H1 (cell line): ENCODE data around the gene IL37. TPM values are rescaled to one million over a fixed set of nuclear protein-coding genes. Genes with fewer than 3 reads are reported as not detected.

Source experiments
- polyA plus RNA-seq, 7 experiments: library from polyadenylated mRNA; depleted of rRNA in 3 of 7; stranded (reverse) in 5 of 7; unstranded in 2 of 7; fragments of >200 nt in 5 of 7; fragments of 200-250 nt in 2 of 7; gene quantifications; 1 replicate in 5 of 7; 2 replicates in 1 of 7; 4 replicates in 1 of 7; pipeline versions ENCODE4 v1.2.1 to v1.2.3, GENCODE V29; 2011 to 2013; ENCODE audit warnings: missing spikeins in 2 of 7, mixed read lengths in 2 of 7
- total RNA-seq: library from RNA; stranded (reverse); fragmentation: NEBNext Ultra II Directional; extraction: Animal tissue kit (Norgen Biotek cat#: 25700); gene quantifications from 2 replicates; pipeline ENCODE4 v1.2.1, GENCODE V29; 2021

The IL37 gene
- total and polyA plus RNA-seq, 2 of the 8 experiments (the other 6 are each of a cell fraction or from before 2014, with no cell fraction given) = 0.18 TPM; not detected in 1

Other genes starting within 250 kb of the IL37 start
- gene NT5DC4, start 190.1 kb upstream of the IL37 start, total RNA-seq = not detected in 2 replicates
- gene NT5DC4, start 190.1 kb upstream of the IL37 start, polyA plus RNA-seq (2011; rRNA removed) = not detected in 2 replicates
- 19.3 and 20.7 TPM in 2 replicates for gene CKAP2L, start 146.6 kb upstream of the IL37 start, total RNA-seq
- 1.6 and 2.5 TPM in 2 replicates for gene CKAP2L, start 146.6 kb upstream of the IL37 start, polyA plus RNA-seq (2011; rRNA removed)
- gene IL1A, start 126.7 kb upstream of the IL37 start, total RNA-seq = 0.34 and 0.74 TPM in 2 replicates
- 0.25 and 0.32 TPM in 2 replicates for gene IL1A, start 126.7 kb upstream of the IL37 start, polyA plus RNA-seq (2011; rRNA removed)
- gene IL1B, start 74.4 kb upstream of the IL37 start, total RNA-seq = not detected in 2 replicates
- not detected in 2 replicates for gene IL1B, start 74.4 kb upstream of the IL37 start, polyA plus RNA-seq (2011; rRNA removed)
- not detected in 2 replicates for gene IL36G, start 66.8 kb downstream of the IL37 start, total RNA-seq
- 0.06 and 0.39 TPM in 2 replicates for gene IL36G, start 66.8 kb downstream of the IL37 start, polyA plus RNA-seq (2011; rRNA removed)
- not detected in 2 replicates for gene IL36A, start 94.3 kb downstream of the IL37 start, total RNA-seq
- gene IL36A, start 94.3 kb downstream of the IL37 start, polyA plus RNA-seq (2011; rRNA removed) = not detected in 2 replicates
- gene IL36B, start 141.7 kb downstream of the IL37 start, total RNA-seq = not detected in 2 replicates
- not detected in 2 replicates for gene IL36B, start 141.7 kb downstream of the IL37 start, polyA plus RNA-seq (2011; rRNA removed)
- gene IL36RN, start 148.0 kb downstream of the IL37 start, total RNA-seq = not detected in 2 replicates
- not detected in 2 replicates for gene IL36RN, start 148.0 kb downstream of the IL37 start, polyA plus RNA-seq (2011; rRNA removed)
- gene IL1F10, start 156.8 kb downstream of the IL37 start, total RNA-seq = not detected in 2 replicates
- not detected in 2 replicates for gene IL1F10, start 156.8 kb downstream of the IL37 start, polyA plus RNA-seq (2011; rRNA removed)
- gene IL1RN, start 216.4 kb downstream of the IL37 start, total RNA-seq = not detected in 2 replicates
- gene IL1RN, start 216.4 kb downstream of the IL37 start, polyA plus RNA-seq (2011; rRNA removed) = not detected in 2 replicates